Body of pancreas (tissue), 4 donors: ENCODE measurements around the gene HAUS6. TPM values are rescaled to one million over a fixed set of nuclear protein-coding genes. Genes with fewer than 3 reads are reported as not detected.

Experiments
- ATAC-seq: fragments of 150-250 bp; one replicate; pipeline ENCODE4 v1.9.1; 2016
- DNase-seq, 4 donors: peaks; one replicate each; pipeline ENCODE4 v3.0.0-alpha.2; 2019
- H3K27ac ChIP-seq, 4 donors: fragments of 200-600 bp; sonication (generic); 1 replicate in 3 of 4; 2 replicates in 1 of 4; pipeline versions ENCODE4 v1.5.1 to v1.6.1; 2016 to 2019; ENCODE audit warnings: mild to moderate bottlenecking in 1 of 4, mixed read lengths in 1 of 4, moderate library complexity in 1 of 4
- H3K27me3 ChIP-seq, 2 donors: fragments of 200-600 bp; sonication (generic); one replicate each; pipeline ENCODE4 v1.6.0; 2016; ENCODE audit warnings: mild to moderate bottlenecking in 1 of 2
- H3K36me3 ChIP-seq, 2 donors: fragments of 200-600 bp; sonication (generic); replicated peaks in 1 of 2; 2 replicates each; pipeline ENCODE4 v1.5.1; 2016; ENCODE audit warnings: low read depth in 2 of 2; ENCODE audit not compliant: insufficient read depth in 1 of 2
- H3K4me1 ChIP-seq: fragments of 200-600 bp; sonication (generic); one replicate; pipeline ENCODE4 v1.6.0; 2016
- H3K4me3 ChIP-seq, 2 donors: fragments of 200-600 bp; sonication (generic); 1 replicate in 1 of 2; 2 replicates in 1 of 2; pipeline ENCODE4 v1.5.1; 2016 to 2019
- H3K9me3 ChIP-seq, 3 donors: fragments of 200-600 bp; sonication (generic); 1 replicate in 2 of 3; 2 replicates in 1 of 3; pipeline ENCODE4 v1.5.1; 2016
- CTCF ChIP-seq, 7 experiments: fragments of 450-650 bp in 4 of 7; fragments of 200-600 bp in 3 of 7; sonication (generic) in 3 of 7; IDR thresholded peaks; one replicate each; pipeline ENCODE4 v1.5.1; 2016 to 2019; ENCODE audit warnings: antibody characterized with exemption in 7 of 7
- POLR2A ChIP-seq, 3 donors: fragments of 450-650 bp; IDR thresholded peaks; one replicate each; pipeline ENCODE4 v1.6.1; 2016; ENCODE audit warnings: antibody characterized with exemption in 3 of 3, mild to moderate bottlenecking in 2 of 3
- WGBS, 2 donors: methylation state at CpG; one replicate each; pipeline ENCODE4 v1.1.5; 2017; 5-methylcytosine and 5-hydroxymethylcytosine counted together
- intact Hi-C: fragments of 100-400 bp; cut with DNase I; formaldehyde crosslinking; loops from one replicate; pipeline ENCODE4 v1.15.1; 2023
- total RNA-seq, 2 donors: library from RNA; depleted of rRNA; stranded (reverse); fragments of >200 nt; gene quantifications; one replicate each; pipeline ENCODE4 v1.1.0, GENCODE V29; 2016

The HAUS6 gene
- total RNA-seq, 2 donors from 2014 or later: 5.3 to 5.4 TPM

GRCh38 chr9:19146441-19147024 is 43.8 kb upstream of the HAUS6 start:
- intact Hi-C loops: no loop called here
- H3K4me1 ChIP-seq: peaks cover 1% of the 10 kb centered on the region
- no peak for DNase-seq
- WGBS, 2 donors: 69 to 72% methylated on average over 7 of the region's 7 CpGs
- no peak overlapping the region for H3K4me3 ChIP-seq
- no peak for ATAC-seq
- H3K36me3 ChIP-seq: no peaks in the 10 kb centered on the region
- no peaks in the 10 kb centered on the region for H3K27me3 ChIP-seq
- no peak overlapping the region for H3K27ac ChIP-seq
- TF ChIP-seq CTCF (IDR thresholded peaks at IDR 0.05) (no peak), POLR2A (IDR thresholded peaks at IDR 0.05) (no peak)
- no peaks in the 10 kb centered on the region for H3K9me3 ChIP-seq

GRCh38 chr9:19145881-19146280 is 43.2 kb upstream of the HAUS6 start:
- Histone ChIP-seq H3K9me3 (no peaks in the 10 kb centered on the region), H3K4me3 (no peak overlapping the region), H3K27ac (no peak overlapping the region), H3K4me1 (no peaks in the 10 kb centered on the region), H3K27me3 (no peaks in the 10 kb centered on the region), H3K36me3 (no peaks in the 10 kb centered on the region)
- intact Hi-C loops: no loop called here
- TF ChIP-seq CTCF (IDR thresholded peaks at IDR 0.05): no peak
- TF ChIP-seq POLR2A (IDR thresholded peaks at IDR 0.05): no peak
- WGBS, 2 donors: 70 to 77% methylated on average over 5 of the region's 5 CpGs
- ATAC-seq (no peak), DNase-seq (no peak)

GRCh38 chr9:19140259-19140658 is 37.6 kb upstream of the HAUS6 start:
- Histone ChIP-seq H3K36me3 (no peaks in the 10 kb centered on the region), H3K27me3 (no peaks in the 10 kb centered on the region), H3K9me3 (no peaks in the 10 kb centered on the region), H3K4me3 (no peak overlapping the region), H3K4me1 (no peaks in the 10 kb centered on the region), H3K27ac (no peak overlapping the region)
- ATAC-seq (no peak), DNase-seq (no peak)
- intact Hi-C loops: no loop called here
- no peak for TF ChIP-seq POLR2A (IDR thresholded peaks at IDR 0.05)
- no peak for TF ChIP-seq CTCF (IDR thresholded peaks at IDR 0.05)
- 82 to 90% methylated on average over 6 of the region's 6 CpGs for WGBS, 2 donors

- no peaks in the 10 kb centered on the region for H3K9me3 ChIP-seq
- intact Hi-C loops: no loop called here
- no peak for TF ChIP-seq CTCF (IDR thresholded peaks at IDR 0.05)
- TF ChIP-seq POLR2A (IDR thresholded peaks at IDR 0.05): no peak
- H3K36me3 ChIP-seq: no peaks in the 10 kb centered on the region
- H3K4me1 ChIP-seq: no peaks in the 10 kb centered on the region
- ATAC-seq: no peak
- no peaks in the 10 kb centered on the region for H3K27me3 ChIP-seq
- H3K27ac ChIP-seq: no peak overlapping the region
- no peak overlapping the region for H3K4me3 ChIP-seq
- WGBS, 2 donors: 78 to 89% methylated on average over 1 of the region's 1 CpG
- DNase-seq: no peak
Observed at GRCh38 chr9:19138084-19138483, 35.4 kb upstream of the HAUS6 start.

- Histone ChIP-seq H3K36me3 (no peaks in the 10 kb centered on the region), H3K4me1 (no peaks in the 10 kb centered on the region), H3K27ac (no peak overlapping the region), H3K27me3 (no peaks in the 10 kb centered on the region), H3K9me3 (no peaks in the 10 kb centered on the region), H3K4me3 (no peak overlapping the region)
- no peak for ATAC-seq
- intact Hi-C loops: no loop called here
- WGBS, 2 donors: 100% methylated on average over 1 of the region's 1 CpG
- DNase-seq: no peak
- TF ChIP-seq POLR2A (IDR thresholded peaks at IDR 0.05): no peak
- TF ChIP-seq CTCF (IDR thresholded peaks at IDR 0.05): no peak
Observed at GRCh38 chr9:19137282-19137681, 34.6 kb upstream of the HAUS6 start.
